Measurements from ENCODE around the gene POLD2. TPM values are rescaled to one million over a fixed set of nuclear protein-coding genes. Genes with fewer than 3 reads are reported as not detected.

Gene POLD2
- total and polyA plus RNA-seq, 2 experiments from 2014 or later = 100 to 164 TPM

- no peak overlapping the region for H3K9ac ChIP-seq
- TF ChIP-seq EZH2 (IDR thresholded peaks at IDR 0.05; ENCODE audit: insufficient read depth, poor library complexity, severe bottlenecking) (no peak), EZH2phosphoT487 (IDR thresholded peaks at IDR 0.05; ENCODE audit: insufficient read depth, low read depth) (no peak)
- H3K4me1 ChIP-seq (ENCODE audit: insufficient read depth) = peaks cover 12% of the 10 kb centered on the region
- 68 to 71% methylated on average over 2 of the region's 2 CpGs for WGBS, 2 experiments (ENCODE audit: low coverage in 1 of 2, low lambda C conversion rate in 2 of 2, missing lambda C conversion rate in 2 of 2)
- H3K9me2 ChIP-seq (ENCODE audit: insufficient read depth) = no peaks in the 10 kb centered on the region
- no peak overlapping the region for H3K27ac ChIP-seq
- no peak for DNase-seq
- no peaks in the 10 kb centered on the region for H3K27me3 ChIP-seq (replicated peaks; ENCODE audit: insufficient read depth)
- H2AFZ ChIP-seq = peak overlapping the region; percentile 56
- in situ Hi-C loops (cut with MboI) = no loop called here
- no peaks in the 10 kb centered on the region for H3K9me3 ChIP-seq (ENCODE audit: low read depth)
- peaks cover 10% of the 10 kb centered on the region for H3F3A ChIP-seq (ENCODE audit: insufficient read depth)
- H3K36me3 ChIP-seq (ENCODE audit: low read depth) = no peaks in the 10 kb centered on the region
- H3K4me3 ChIP-seq = no peak overlapping the region
- H3K79me2 ChIP-seq (ENCODE audit: insufficient read depth) = no peaks in the 10 kb centered on the region
- H4K20me1 ChIP-seq (ENCODE audit: insufficient read depth) = no peaks in the 10 kb centered on the region
- H3K4me2 ChIP-seq (ENCODE audit: unreplicated experiment) = no peak overlapping the region
Observed at GRCh38 chr7:44094365-44094764, 29.0 kb downstream of the POLD2 start.

- Histone ChIP-seq H3K9ac (no peak overlapping the region), H3K27ac (no peak overlapping the region), H4K20me1 (ENCODE audit: insufficient read depth) (no peaks in the 10 kb centered on the region), H3K4me3 (no peak overlapping the region), H3F3A (ENCODE audit: insufficient read depth) (peaks cover 19% of the 10 kb centered on the region), H3K9me2 (ENCODE audit: insufficient read depth) (no peaks in the 10 kb centered on the region), H3K79me2 (ENCODE audit: insufficient read depth) (no peaks in the 10 kb centered on the region), H3K36me3 (ENCODE audit: low read depth) (no peaks in the 10 kb centered on the region), H3K27me3 (replicated peaks; ENCODE audit: insufficient read depth) (no peaks in the 10 kb centered on the region), H3K4me1 (ENCODE audit: insufficient read depth) (peaks cover 23% of the 10 kb centered on the region), H3K4me2 (ENCODE audit: unreplicated experiment) (no peak overlapping the region), H2AFZ (no peak overlapping the region), H3K9me3 (ENCODE audit: low read depth) (no peaks in the 10 kb centered on the region)
- TF ChIP-seq EZH2 (IDR thresholded peaks at IDR 0.05; ENCODE audit: insufficient read depth, poor library complexity, severe bottlenecking) = no peak
- TF ChIP-seq EZH2phosphoT487 (IDR thresholded peaks at IDR 0.05; ENCODE audit: insufficient read depth, low read depth) = no peak
- WGBS, 2 experiments (ENCODE audit: low coverage in 1 of 2, low lambda C conversion rate in 2 of 2, missing lambda C conversion rate in 2 of 2) = 84 to 87% methylated on average over 6 of the region's 6 CpGs
- in situ Hi-C loops (cut with MboI) = no loop called here
- no peak for DNase-seq
Observed at GRCh38 chr7:44093102-44093641, 30.2 kb downstream of the POLD2 start.

GRCh38 chr7:44087911-44088838 is 35.2 kb downstream of the POLD2 start:
- peak overlapping the region; percentile 25; the same call in 1 of the 2 replicates for H3K4me3 ChIP-seq
- H3K9me2 ChIP-seq (ENCODE audit: insufficient read depth) = no peaks in the 10 kb centered on the region
- no peaks in the 10 kb centered on the region for H3K79me2 ChIP-seq (ENCODE audit: insufficient read depth)
- 2% methylated on average over 19 to 20 of the region's 20 CpGs for WGBS, 2 experiments (ENCODE audit: low coverage in 1 of 2, low lambda C conversion rate in 2 of 2, missing lambda C conversion rate in 2 of 2)
- peak overlapping the region; percentile 99 for H3K27ac ChIP-seq
- peaks cover 53% of the 10 kb centered on the region for H3K4me1 ChIP-seq (ENCODE audit: insufficient read depth)
- peak; percentile 96 for DNase-seq
- H3K9ac ChIP-seq = peak overlapping the region; percentile 79
- H3K36me3 ChIP-seq (ENCODE audit: low read depth) = no peaks in the 10 kb centered on the region
- peaks cover 49% of the 10 kb centered on the region for H3F3A ChIP-seq (ENCODE audit: insufficient read depth)
- H4K20me1 ChIP-seq (ENCODE audit: insufficient read depth) = no peaks in the 10 kb centered on the region
- H2AFZ ChIP-seq = peak overlapping the region; percentile 18
- in situ Hi-C loops (cut with MboI) = loop anchor here (5.0 kb wide), 1 partner anchor 49 kb away; no protein-coding TSS in a partner anchor
- H3K27me3 ChIP-seq (replicated peaks; ENCODE audit: insufficient read depth) = no peaks in the 10 kb centered on the region
- H3K4me2 ChIP-seq (ENCODE audit: unreplicated experiment) = peak overlapping the region; percentile 44
- H3K9me3 ChIP-seq (ENCODE audit: low read depth) = no peaks in the 10 kb centered on the region
- TF ChIP-seq EZH2 (IDR thresholded peaks at IDR 0.05; ENCODE audit: insufficient read depth, poor library complexity, severe bottlenecking) (no peak), EZH2phosphoT487 (IDR thresholded peaks at IDR 0.05; ENCODE audit: insufficient read depth, low read depth) (no peak)

GRCh38 chr7:44086627-44087026 is 36.7 kb downstream of the POLD2 start:
- H3K27ac ChIP-seq = peak overlapping the region; percentile 99
- H3K4me3 ChIP-seq = no peak overlapping the region
- H3K9me3 ChIP-seq (ENCODE audit: low read depth) = no peaks in the 10 kb centered on the region
- H2AFZ ChIP-seq = no peak overlapping the region
- TF ChIP-seq EZH2 (IDR thresholded peaks at IDR 0.05; ENCODE audit: insufficient read depth, poor library complexity, severe bottlenecking) (no peak), EZH2phosphoT487 (IDR thresholded peaks at IDR 0.05; ENCODE audit: insufficient read depth, low read depth) (no peak)
- no peaks in the 10 kb centered on the region for H3K36me3 ChIP-seq (ENCODE audit: low read depth)
- no peaks in the 10 kb centered on the region for H4K20me1 ChIP-seq (ENCODE audit: insufficient read depth)
- no peak overlapping the region for H3K4me2 ChIP-seq (ENCODE audit: unreplicated experiment)
- 99 to 100% methylated on average over 3 of the region's 3 CpGs for WGBS, 2 experiments (ENCODE audit: low coverage in 1 of 2, low lambda C conversion rate in 2 of 2, missing lambda C conversion rate in 2 of 2)
- no peak for DNase-seq
- peak overlapping the region; percentile 79; the same call in 1 of the 2 replicates for H3K9ac ChIP-seq
- no peaks in the 10 kb centered on the region for H3K27me3 ChIP-seq (replicated peaks; ENCODE audit: insufficient read depth)
- peaks cover 55% of the 10 kb centered on the region for H3K4me1 ChIP-seq (ENCODE audit: insufficient read depth)
- H3K79me2 ChIP-seq (ENCODE audit: insufficient read depth) = peaks cover 4% of the 10 kb centered on the region
- peaks cover 52% of the 10 kb centered on the region for H3F3A ChIP-seq (ENCODE audit: insufficient read depth)
- no peaks in the 10 kb centered on the region for H3K9me2 ChIP-seq (ENCODE audit: insufficient read depth)
- in situ Hi-C loops (cut with MboI) = loop anchor here (5.0 kb wide), 1 partner anchor 51 kb away; no protein-coding TSS in a partner anchor

All from GM23248 (cell line).